Measurements from ENCODE around the gene USO1.

Gene USO1

GRCh38 chr4:75724066-75724866 is at the start of gene USO1:
Gene USO1, plus strand, starts transcription at chr4:75724577. Its CDS starts 243 bp downstream, at chr4:75724820.
- POLR2A ChIA-PET, result interaction anchor here (0.6 to 3.2 kb wide), 14 partner anchors 10 to 210 kb away, joined by 3 to 19 read pairs (median 4); partner anchors contain the start of genes G3BP2, RCHY1 and THAP6
- TF ChIP-seq CTCF (IDR thresholded peaks at IDR 0.05; ENCODE audit: insufficient read depth, low read length, missing control alignments), result peak; percentile 73
- CTCF ChIA-PET, result interaction anchor here (0.7 to 3.8 kb wide), 32 partner anchors 10 to 155 kb away, joined by 3 to 63 read pairs (median 6); partner anchors contain the start of gene G3BP2
- peak; percentile 93 for DNase-seq (ENCODE audit: low read depth, low spot score)
- H3K4me3 ChIP-seq (ENCODE audit: low read depth, low read length), result peak within 1 kb of the TSS; percentile 99

- no peak for DNase-seq (ENCODE audit: low read depth, low spot score)
- TF ChIP-seq CTCF (IDR thresholded peaks at IDR 0.05; ENCODE audit: insufficient read depth, low read length, missing control alignments), result no peak
- POLR2A ChIA-PET, result no interaction called here
- CTCF ChIA-PET, result interaction anchor here (6.5 kb wide), 1 partner anchor 48 kb away, joined by 35 read pairs; the partner anchor contains the start of gene USO1
- H3K4me3 ChIP-seq (ENCODE audit: low read depth, low read length), result no peak overlapping the region
Measured at GRCh38 chr4:75675004-75675531, 49.3 kb upstream of the USO1 start.

- CTCF ChIA-PET, result no interaction called here
- POLR2A ChIA-PET, result no interaction called here
- TF ChIP-seq CTCF (IDR thresholded peaks at IDR 0.05; ENCODE audit: insufficient read depth, low read length, missing control alignments), result no peak
- DNase-seq (ENCODE audit: low read depth, low spot score), result no peak
- no peak overlapping the region for H3K4me3 ChIP-seq (ENCODE audit: low read depth, low read length)
Measured at GRCh38 chr4:75678473-75678872, 45.9 kb upstream of the USO1 start.

- ChIA-PET CTCF (no interaction called here), POLR2A (no interaction called here)
- H3K4me3 ChIP-seq (ENCODE audit: low read depth, low read length), result no peak overlapping the region
- no peak for TF ChIP-seq CTCF (IDR thresholded peaks at IDR 0.05; ENCODE audit: insufficient read depth, low read length, missing control alignments)
- no peak for DNase-seq (ENCODE audit: low read depth, low spot score)
Measured at GRCh38 chr4:75678965-75679364, 45.4 kb upstream of the USO1 start.

GRCh38 chr4:75679876-75680575 is 44.4 kb upstream of the USO1 start:
- no peak for TF ChIP-seq CTCF (IDR thresholded peaks at IDR 0.05; ENCODE audit: insufficient read depth, low read length, missing control alignments)
- no peak overlapping the region for H3K4me3 ChIP-seq (ENCODE audit: low read depth, low read length)
- no peak for DNase-seq (ENCODE audit: low read depth, low spot score)
- ChIA-PET POLR2A (no interaction called here), CTCF (no interaction called here)
